ENCODE results near the gene NUDT19. TPM values are rescaled to one million over a fixed set of nuclear protein-coding genes. Genes with fewer than 3 reads are reported as not detected.

Gene NUDT19
- total and polyA plus RNA-seq, 12 donors = 9.1 to 27.7 (median 19.8) TPM

DNA sequence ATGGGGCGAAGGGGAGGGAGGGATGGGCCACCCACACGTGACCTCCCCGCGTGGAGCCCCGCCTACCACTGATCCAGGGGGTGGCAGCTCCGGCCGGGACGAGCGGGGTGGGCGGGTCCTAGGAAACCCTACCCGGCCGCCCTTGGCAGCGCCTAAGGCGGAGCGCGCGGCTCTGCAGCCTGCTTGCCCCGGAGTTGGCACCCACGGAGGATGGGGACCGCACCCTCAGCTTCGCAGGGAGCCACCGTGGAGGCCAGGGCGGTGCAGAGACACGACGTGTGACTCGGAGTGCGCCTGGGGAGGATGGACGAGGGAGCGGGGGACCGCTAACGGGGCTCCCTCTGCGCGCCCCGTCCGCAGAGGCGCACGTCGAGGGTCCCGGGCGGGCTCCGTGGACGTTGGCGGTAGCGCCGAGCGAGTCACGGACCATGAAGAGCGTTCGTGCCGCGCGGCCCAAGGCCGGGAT is 15.9 kb upstream of the NUDT19 start, which contains the start of gene RGS9BP:
RGS9BP (plus strand) TSS at position 129 of the 466 bp plus-strand sequence. CDS start 416 bp downstream, outside the sequence.
- Histone ChIP-seq H3K36me3 (peaks cover 0 to 4% (median 0%) of the 10 kb centered on the region in 9 donors), H3K27ac (peak within 1 kb of the TSS in 9 of 10 donors; percentile 81 to 90 (median 85)), H3K27me3 (peaks cover 0 to 33% (median 8%) of the 10 kb centered on the region in 7 donors), H3K4me3 (peak within 1 kb of the TSS; percentile 48 to 97 (median 86)), H3K9me3 (no peaks in the 10 kb centered on the region), H3K4me1 (peaks cover 4 to 46% (median 29%) of the 10 kb centered on the region in 9 donors)
- intact Hi-C loops (cut with DNase I) = loop anchor here in 2 of 10 donors (2.0 kb wide), 1 partner anchor 15 kb away; the partner anchor contains the start of gene NUDT19 (in 2 of the 2)
- WGBS, 2 donors = 2% methylated on average over 48 to 53 of the region's 53 CpGs
- ATAC-seq = peak; percentile 79 to 92 (median 88)
- TF ChIP-seq, protein P1, sequence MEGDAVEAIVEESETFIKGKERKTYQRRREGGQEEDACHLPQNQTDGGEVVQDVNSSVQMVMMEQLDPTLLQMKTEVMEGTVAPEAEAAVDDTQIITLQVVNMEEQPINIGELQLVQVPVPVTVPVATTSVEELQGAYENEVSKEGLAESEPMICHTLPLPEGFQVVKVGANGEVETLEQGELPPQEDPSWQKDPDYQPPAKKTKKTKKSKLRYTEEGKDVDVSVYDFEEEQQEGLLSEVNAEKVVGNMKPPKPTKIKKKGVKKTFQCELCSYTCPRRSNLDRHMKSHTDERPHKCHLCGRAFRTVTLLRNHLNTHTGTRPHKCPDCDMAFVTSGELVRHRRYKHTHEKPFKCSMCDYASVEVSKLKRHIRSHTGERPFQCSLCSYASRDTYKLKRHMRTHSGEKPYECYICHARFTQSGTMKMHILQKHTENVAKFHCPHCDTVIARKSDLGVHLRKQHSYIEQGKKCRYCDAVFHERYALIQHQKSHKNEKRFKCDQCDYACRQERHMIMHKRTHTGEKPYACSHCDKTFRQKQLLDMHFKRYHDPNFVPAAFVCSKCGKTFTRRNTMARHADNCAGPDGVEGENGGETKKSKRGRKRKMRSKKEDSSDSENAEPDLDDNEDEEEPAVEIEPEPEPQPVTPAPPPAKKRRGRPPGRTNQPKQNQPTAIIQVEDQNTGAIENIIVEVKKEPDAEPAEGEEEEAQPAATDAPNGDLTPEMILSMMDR (IDR thresholded peaks at IDR 0.05) = no peak
- DNase-seq = peak; percentile 85 to 90

DNA sequence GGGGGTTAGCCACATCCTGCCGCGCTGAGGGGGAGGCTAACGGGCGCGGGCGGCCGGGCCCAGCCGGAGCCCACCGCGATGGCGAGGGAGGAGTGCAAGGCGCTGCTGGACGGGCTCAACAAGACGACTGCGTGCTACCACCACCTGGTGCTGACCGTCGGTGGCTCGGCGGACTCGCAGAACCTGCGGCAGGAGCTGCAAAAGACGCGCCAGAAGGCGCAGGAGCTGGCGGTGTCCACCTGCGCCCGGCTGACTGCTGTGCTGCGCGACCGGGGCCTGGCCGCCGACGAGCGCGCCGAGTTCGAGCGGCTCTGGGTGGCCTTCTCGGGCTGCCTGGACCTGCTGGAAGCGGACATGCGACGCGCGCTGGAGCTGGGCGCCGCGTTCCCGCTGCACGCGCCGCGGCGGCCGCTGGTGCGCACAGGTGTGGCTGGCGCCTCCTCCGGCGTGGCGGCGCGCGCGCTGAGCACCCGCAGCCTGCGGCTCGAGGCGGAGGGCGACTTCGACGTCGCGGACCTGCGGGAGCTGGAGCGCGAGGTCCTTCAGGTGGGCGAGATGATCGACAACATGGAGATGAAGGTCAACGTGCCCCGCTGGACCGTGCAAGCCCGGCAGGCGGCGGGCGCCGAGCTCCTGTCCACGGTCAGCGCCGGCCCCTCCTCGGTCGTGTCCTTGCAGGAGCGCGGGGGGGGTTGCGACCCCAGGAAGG is 15.3 kb upstream of the NUDT19 start:
- intact Hi-C loops (cut with DNase I) = loop anchor here in 1 of 10 donors (2.0 kb wide), 1 partner anchor 14 kb away; the partner anchor contains the start of gene NUDT19
- no peaks in the 10 kb centered on the region for H3K9me3 ChIP-seq
- H3K4me3 ChIP-seq = peak overlapping the region; percentile 48 to 97 (median 86)
- 3 to 4% methylated on average over 73 to 93 of the region's 93 CpGs for WGBS, 2 donors
- TF ChIP-seq, protein P1 (IDR thresholded peaks at IDR 0.05) = peak in 2 of 9 donors; percentile 8 to 18
- DNase-seq (peak in 1 of 2 donors; percentile 30), ATAC-seq (peak in 2 of 8 donors; percentile 2 to 10)
- peaks cover 0 to 2% (median 0%) of the 10 kb centered on the region in 9 donors for H3K36me3 ChIP-seq
- peak overlapping the region in 8 of 10 donors; percentile 33 to 90 (median 86) for H3K27ac ChIP-seq
- peaks cover 0 to 33% (median 8%) of the 10 kb centered on the region in 7 donors for H3K27me3 ChIP-seq
- H3K4me1 ChIP-seq = peaks cover 4 to 46% (median 29%) of the 10 kb centered on the region in 9 donors

DNA sequence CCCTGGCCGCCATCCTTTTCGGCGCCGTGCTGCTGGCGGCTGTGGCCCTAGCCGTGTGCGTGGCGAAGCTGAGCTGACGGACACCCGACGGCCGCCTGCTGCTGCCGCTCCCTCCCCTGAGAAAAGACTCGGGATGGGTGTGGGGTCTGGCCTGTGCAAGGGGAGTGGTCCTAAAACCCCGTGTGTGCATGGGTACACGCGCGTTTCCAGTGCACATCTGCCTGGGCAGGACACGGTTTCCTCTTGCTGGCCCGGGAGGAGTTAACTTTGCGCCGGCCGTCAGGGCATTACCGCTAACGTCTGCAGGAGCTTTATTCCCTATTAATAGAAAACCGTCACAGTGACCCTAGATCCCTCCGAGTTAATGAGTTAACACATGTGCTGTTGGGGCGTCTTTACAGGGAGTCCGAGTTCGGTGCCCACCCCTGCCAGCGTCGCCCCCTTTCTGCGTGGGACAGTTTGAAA is 14.7 kb upstream of the NUDT19 start:
- Histone ChIP-seq H3K4me3 (peak overlapping the region in 9 of 10 donors; percentile 61 to 97 (median 87)), H3K36me3 (no peaks in the 10 kb centered on the region), H3K27ac (peak overlapping the region in 8 of 10 donors; percentile 33 to 90 (median 81)), H3K9me3 (no peaks in the 10 kb centered on the region), H3K4me1 (peaks cover 4 to 41% (median 29%) of the 10 kb centered on the region in 9 donors), H3K27me3 (peaks cover 0 to 33% (median 8%) of the 10 kb centered on the region in 7 donors)
- TF ChIP-seq, protein P1 (IDR thresholded peaks at IDR 0.05) = no peak
- intact Hi-C loops (cut with DNase I) = loop anchor here in 1 of 10 donors (2.0 kb wide), 1 partner anchor 14 kb away; the partner anchor contains the start of gene NUDT19
- WGBS, 2 donors = 20 to 24% methylated on average over 33 of the region's 33 CpGs
- DNase-seq (peak in 1 of 2 donors; percentile 21), ATAC-seq (no peak)

DNA sequence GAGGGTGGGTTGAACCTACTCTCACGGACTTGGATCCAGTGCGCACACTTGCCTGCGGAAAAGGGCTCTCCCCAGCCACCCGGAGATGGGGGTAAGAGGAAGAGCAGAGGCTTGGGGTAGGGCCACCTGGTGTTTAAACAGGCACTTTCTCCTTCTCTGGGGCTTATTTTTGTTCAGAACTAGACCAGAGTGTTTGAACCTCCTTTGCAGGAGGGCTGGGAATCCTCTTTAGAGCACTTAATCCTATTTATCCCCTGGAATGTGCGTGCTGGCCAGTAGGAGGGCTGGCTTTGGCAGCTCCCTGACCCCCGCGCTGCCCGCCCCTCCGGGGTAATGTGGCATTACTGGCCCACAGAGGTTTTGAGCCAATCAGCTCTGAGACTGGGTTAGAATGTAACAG is 14.0 kb upstream of the NUDT19 start:
- Histone ChIP-seq H3K4me3 (peak overlapping the region in 6 of 10 donors; percentile 77 to 92 (median 86)), H3K4me1 (peaks cover 4 to 34% (median 29%) of the 10 kb centered on the region in 9 donors), H3K27ac (peak overlapping the region in 9 of 10 donors; percentile 17 to 90 (median 81)), H3K27me3 (peaks cover 0 to 33% (median 8%) of the 10 kb centered on the region in 7 donors), H3K9me3 (no peaks in the 10 kb centered on the region), H3K36me3 (no peaks in the 10 kb centered on the region)
- TF ChIP-seq, protein P1 (IDR thresholded peaks at IDR 0.05) = peak in 1 of 9 donors; percentile 23
- intact Hi-C loops (cut with DNase I) = loop anchor here in 1 of 10 donors (2.0 kb wide), 1 partner anchor 13 kb away; the partner anchor contains the start of gene NUDT19
- no peak for ATAC-seq
- 39 to 43% methylated on average over 9 of the region's 9 CpGs for WGBS, 2 donors
- DNase-seq = no peak

All from heart right ventricle (tissue), 16 donors.